NCI-H1930 (cell line): Measurements from ENCODE around the gene IFT122.
"Not testable (repeated sequence)": the region's sequence is repeated elsewhere in the genome, so short reads cannot be mapped to it uniquely, and the experiment has no call there.

Experiments
- DNase-seq, 2 experiments: peaks; one replicate each; lab custom pipeline; 2025; lab: John Stamatoyannopoulos, UW

Gene IFT122

DNA sequence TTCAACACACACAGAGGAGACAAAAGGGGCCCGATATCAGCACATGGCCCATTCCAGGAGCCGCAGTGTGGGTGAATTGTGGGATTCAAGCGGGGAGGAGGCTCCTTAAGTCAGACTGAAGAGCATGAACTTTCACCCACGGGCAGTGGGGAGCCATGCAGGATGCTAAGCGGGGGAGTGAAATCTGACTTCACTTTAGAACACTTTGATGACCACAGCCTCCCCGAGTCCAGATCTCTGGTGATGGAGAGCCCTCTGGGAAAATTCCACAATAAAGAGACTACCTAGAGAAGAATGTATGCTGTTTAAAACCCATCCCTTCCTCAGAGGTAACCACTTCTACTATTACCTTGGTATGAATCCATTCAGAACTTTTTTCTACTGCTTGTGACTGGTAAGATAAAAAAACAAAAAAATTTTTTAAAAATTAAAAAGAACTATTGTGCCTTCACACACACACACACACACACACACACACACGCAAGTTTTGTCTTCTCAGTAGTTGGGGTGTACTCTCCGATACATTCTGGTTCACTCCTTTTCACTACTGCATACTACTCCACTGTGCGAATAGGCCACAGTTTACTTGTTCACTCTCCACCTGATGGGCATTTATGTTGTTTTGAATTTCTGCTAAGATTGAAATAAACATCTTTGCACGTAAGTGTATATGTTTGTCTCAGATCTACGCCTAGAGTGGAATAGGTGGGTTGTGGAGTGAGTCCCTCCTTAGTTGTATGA is 100.9 kb downstream of the IFT122 start:
- DNase-seq: no peak

DNA sequence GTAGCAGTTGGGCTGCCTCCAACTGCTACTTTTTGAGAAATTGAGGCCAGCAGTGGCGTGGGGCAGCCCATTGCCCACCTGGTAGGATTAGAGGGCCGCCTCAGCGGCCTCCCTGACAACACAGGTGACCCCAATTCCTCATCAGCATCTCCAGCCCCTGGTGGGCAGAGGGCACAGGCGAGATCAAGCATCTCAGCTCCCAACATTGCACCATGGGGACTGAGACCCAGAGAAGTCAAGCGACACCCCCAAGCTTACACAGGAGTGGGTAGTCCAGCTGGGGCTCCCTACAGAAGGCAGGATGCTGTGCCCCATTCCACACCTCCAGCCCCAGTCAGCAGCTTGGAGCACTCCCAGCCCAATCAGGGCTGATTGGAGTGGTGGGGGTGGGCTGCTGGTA is 102.7 kb downstream of the IFT122 start:
- no peak for DNase-seq

- DNase-seq: no peak
Measured at GRCh38 chr3:129543156-129543790, 103.2 kb downstream of the IFT122 start, which contains the start of gene H1-8. Gene H1-8 (plus strand): TSS chr3:129543175. CDS start chr3:129543219, 44 bp downstream.

- no peak for DNase-seq
Measured at GRCh38 chr3:129543999-129544398, 104.0 kb downstream of the IFT122 start.

DNA sequence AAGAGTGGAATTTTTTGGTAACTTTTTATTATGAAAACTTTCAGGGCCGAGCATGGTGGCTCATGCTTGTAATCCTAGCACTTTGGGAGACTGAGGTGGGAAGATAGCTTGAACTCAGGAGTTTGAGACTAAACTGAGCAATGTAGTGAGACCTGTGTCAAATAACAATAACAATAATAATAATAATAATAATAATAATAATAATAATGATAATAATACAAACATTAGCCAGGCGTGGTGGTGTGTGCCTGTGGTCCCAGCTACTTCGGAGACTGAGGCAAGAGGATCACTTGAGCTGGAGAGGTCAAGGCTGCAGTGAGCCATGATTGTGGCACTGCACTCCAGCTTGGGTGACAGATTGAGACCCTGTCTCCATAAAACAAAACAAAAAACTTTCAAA is 105.9 kb downstream of the IFT122 start:
- DNase-seq: not testable (repeated sequence)

GRCh38 chr3:129547241-129547640 is 107.2 kb downstream of the IFT122 start:
- DNase-seq: no peak

GRCh38 chr3:129548104-129548965 is 108.3 kb downstream of the IFT122 start:
- no peak for DNase-seq

GRCh38 chr3:129549006-129549800 is 109.2 kb downstream of the IFT122 start:
- DNase-seq: no peak

DNA sequence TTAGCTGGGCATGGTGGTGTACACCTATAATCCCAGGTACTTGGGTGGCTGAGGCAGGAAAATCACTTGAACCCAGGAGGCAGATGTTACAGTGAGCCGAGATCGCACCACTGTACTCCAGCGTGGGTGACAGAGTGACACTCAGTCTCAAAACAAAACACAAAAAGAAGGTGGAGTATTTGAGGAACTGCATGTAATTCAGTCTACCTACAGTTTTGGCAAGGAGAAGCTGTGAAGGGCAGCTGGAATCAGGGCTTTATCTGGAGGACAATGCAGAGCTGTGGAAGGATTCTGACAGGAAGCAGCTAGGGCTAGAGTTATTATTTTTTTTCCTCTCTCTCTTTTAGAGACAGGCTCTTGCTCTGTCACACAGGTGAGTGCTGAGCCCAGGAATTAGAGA is 109.8 kb downstream of the IFT122 start:
- no peak for DNase-seq

DNA sequence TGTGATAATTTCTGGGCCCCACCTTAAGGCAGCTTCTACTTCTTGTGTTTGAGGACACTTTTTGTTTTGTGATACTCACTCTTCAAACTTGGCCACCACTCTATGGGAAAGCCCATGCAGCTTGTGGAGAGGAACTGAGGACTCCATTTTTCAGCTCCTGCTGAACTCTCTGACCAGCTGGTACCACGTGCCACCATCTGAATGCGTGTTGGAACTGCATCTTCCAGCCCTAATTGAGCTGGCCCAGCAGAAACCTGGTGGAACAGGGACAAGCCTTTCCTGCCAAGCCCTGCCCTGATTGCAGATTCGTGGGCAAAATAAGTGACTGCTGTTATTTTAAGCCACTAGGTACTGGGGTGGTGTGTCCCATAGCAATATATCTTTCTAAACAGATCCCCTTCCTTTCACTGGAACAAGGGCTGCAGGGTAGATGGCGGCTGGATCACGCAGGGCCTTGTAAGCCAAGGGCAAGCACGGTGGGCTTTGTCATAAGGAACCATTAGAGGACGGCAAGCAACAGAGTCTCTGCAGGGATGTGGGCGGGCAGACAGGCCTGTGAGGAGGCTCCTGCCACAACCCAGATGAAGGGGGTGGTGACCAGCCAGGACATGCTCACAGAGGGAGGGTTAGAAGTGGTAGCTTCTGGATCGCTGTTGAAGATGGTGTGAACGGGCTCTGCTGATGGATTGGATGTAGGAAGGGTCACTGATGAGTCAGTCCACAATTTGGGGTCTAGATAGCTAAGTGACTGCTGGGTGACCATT is 112.4 kb downstream of the IFT122 start:
- DNase-seq: no peak

GRCh38 chr3:129553171-129553570 is 113.1 kb downstream of the IFT122 start:
- DNase-seq: no peak

DNA sequence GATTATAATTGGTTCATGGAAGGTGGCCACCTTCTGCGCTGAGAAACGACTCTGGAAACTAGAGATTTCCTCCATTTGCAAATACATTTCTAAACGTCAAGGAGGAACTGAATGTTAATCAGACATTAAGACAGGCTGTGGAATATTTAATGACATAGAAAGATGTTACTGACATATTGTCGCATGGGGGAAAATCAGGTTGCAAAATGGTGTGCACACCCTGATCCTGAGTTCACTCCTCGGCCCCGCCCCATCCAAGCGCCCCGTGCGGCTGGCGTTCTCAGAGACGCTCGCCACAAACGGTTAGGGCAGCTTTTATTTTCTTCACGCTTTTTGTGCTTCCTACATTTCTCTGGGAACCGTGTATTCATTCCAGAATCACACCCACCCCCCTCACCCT is 113.7 kb downstream of the IFT122 start:
- no peak for DNase-seq

DNA sequence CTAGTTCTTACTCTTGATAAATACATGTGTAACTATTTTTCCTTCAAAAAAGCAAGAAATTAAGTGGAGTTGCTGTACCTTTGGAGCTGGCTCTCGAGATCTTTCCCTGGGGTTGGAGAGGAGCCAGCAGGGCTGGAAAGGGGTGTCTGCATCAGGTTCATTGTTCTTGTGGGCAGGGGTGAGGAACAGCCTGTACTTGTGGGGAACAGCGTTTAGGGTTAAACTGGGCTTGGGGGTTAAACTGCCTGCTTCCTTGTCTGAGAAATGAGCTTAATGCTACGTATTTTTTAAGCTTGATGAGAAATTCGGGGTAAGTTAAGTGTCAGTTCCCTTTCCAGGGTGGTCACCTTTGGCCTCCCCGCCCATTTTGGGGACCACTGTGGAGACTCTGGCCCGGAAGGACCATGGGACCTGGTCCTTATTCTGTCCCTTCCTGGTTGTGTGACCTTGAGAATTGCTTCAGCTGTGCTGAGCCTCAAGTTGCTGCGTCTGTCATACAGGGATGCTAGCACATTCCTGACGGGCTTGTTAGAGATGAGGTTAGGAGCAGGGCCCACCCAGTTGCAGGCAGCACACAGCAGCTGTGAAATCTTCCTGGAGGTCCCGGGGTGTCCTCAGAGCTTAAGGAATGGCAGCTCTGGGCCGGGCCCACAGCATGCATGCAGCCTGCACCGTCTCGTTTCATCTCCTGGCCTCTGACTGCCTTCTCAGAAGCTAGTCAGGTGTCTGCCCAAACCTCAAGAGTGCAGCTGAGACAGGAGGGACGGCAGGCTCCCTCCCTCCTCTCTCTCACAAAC is 114.5 kb downstream of the IFT122 start:
- DNase-seq: no peak

- no peak for DNase-seq
Measured at GRCh38 chr3:129555153-129555550, 115.1 kb downstream of the IFT122 start.

GRCh38 chr3:129555616-129556357 is 115.8 kb downstream of the IFT122 start:
- no peak for DNase-seq

- DNase-seq: no peak
Measured at GRCh38 chr3:129556358-129556695, 116.3 kb downstream of the IFT122 start.

DNA sequence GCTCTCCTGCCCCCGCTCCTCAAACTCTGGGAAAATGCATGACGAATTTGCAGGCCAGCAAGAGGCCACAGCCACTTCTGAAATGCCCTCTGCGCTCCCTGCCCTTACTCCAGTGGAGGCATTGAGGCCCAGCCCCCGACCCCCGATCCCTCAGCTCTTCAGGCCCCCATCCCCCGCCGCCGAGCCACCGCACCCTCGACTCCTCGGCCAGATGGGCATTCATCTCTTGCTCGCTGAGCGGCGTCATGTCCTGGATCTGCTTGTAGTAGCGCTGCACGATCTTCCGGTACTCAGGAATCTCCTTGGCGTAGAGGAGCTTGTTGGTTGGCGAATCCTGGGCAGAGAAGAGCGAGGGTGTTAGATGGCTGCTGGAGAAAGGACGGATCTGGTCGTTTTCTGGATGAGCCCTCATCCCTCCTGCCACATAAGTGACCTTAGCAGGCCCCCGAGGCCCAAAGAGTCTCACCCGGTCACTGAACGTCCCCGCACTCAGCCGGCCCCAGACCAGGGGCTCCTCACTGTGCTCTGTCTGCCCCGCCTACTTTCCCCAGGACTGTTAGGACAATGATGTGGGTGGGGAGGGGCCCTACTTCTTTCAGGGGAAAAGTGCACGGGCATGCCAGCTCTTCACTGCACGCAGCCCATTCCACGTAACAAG is 117.0 kb downstream of the IFT122 start:
- no peak for DNase-seq

DNA sequence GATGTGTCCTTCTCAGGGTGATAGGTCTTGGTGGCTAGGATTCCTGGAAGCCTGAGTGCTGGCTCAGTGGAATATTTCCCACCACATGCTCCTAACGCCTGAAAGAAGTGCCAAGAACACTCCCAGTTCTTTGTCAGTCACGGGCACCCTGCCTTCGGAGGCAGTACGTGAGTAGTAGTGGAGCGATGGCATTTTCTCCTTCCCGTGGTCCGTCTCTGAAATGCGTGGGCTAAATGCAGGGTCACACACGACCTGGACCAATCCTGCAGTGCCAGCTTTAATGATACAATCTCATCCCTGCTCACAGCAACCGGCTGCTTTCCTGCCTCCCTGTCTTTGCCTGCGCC is 117.5 kb downstream of the IFT122 start:
- DNase-seq: no peak

DNA sequence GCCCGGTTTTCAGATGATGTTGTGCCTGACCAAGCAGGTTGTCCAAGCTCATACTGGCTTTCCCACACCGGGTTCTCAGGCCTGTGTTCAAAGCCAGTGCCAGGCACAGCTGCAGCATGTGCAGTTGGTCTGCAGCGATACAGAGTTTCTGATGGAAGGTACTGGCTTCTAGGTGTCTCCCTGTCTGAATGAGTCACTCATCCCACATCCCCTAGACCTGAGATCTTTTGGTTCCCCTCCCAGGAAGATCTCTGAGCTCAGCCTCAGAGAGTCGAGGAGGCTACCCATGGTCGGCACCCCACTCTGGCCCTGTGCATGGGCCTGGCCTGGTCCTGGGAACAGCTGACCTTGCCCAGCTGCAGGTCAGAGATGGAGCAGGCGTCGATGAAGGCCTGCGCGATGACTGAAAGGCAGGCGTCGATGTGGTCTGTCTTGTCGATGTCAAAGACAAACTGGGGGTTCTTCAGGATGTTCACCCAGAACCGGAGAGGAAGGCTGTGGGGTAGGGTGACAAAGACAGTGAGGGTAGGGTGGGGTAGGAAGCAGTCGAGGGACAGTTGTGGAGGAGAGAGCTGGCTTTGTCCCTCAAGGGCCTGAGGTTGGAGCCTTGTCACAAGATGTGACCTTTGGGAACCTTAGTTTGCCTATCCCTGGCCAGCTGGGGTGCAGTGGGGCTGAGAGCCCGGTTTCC is 118.2 kb downstream of the IFT122 start:
- DNase-seq: no peak
